ENCODE results near the gene NAA38. TPM values are rescaled to one million over a fixed set of nuclear protein-coding genes. Genes with fewer than 3 reads are reported as not detected.

The NAA38 gene
- total RNA-seq, 4 donors from 2014 or later = 68.0 to 184 (median 96.7) TPM

GRCh38 chr17:7846063-7846735 lies 11.2 kb downstream of the NAA38 start:
- TF ChIP-seq CTCF (IDR thresholded peaks at IDR 0.05; ENCODE audit: low read depth) = no peak

GRCh38 chr17:7845359-7846062 lies 11.8 kb downstream of the NAA38 start:
- TF ChIP-seq CTCF (IDR thresholded peaks at IDR 0.05; ENCODE audit: low read depth) = no peak

- TF ChIP-seq CTCF (IDR thresholded peaks at IDR 0.05; ENCODE audit: low read depth) = no peak
These were observed 12.8 kb downstream of the NAA38 start for GRCh38 chr17:7844292-7845154.

- no peak for TF ChIP-seq CTCF (IDR thresholded peaks at IDR 0.05; ENCODE audit: low read depth)
These were observed 13.6 kb downstream of the NAA38 start for GRCh38 chr17:7843536-7844291.

GRCh38 chr17:7843257-7843535 lies 14.2 kb downstream of the NAA38 start:
- TF ChIP-seq CTCF (IDR thresholded peaks at IDR 0.05; ENCODE audit: low read depth) = no peak

GRCh38 chr17:7842380-7843256 lies 14.7 kb downstream of the NAA38 start:
- no peak for TF ChIP-seq CTCF (IDR thresholded peaks at IDR 0.05; ENCODE audit: low read depth)
